ENCODE data around the gene ABCA5. TPM values are rescaled to one million over a fixed set of nuclear protein-coding genes. Genes with fewer than 3 reads are reported as not detected.

Gene ABCA5
- total RNA-seq, 4 donors from 2014 or later, result 48.9 to 211 (median 62.9) TPM

- DNase-seq (ENCODE audit: low spot score in 2 of 2), result no peak
- TF ChIP-seq POLR2AphosphoS5 (IDR thresholded peaks at IDR 0.05), result no peak
- no peak for TF ChIP-seq EP300 (IDR thresholded peaks at IDR 0.05)
- TF ChIP-seq, protein P1, sequence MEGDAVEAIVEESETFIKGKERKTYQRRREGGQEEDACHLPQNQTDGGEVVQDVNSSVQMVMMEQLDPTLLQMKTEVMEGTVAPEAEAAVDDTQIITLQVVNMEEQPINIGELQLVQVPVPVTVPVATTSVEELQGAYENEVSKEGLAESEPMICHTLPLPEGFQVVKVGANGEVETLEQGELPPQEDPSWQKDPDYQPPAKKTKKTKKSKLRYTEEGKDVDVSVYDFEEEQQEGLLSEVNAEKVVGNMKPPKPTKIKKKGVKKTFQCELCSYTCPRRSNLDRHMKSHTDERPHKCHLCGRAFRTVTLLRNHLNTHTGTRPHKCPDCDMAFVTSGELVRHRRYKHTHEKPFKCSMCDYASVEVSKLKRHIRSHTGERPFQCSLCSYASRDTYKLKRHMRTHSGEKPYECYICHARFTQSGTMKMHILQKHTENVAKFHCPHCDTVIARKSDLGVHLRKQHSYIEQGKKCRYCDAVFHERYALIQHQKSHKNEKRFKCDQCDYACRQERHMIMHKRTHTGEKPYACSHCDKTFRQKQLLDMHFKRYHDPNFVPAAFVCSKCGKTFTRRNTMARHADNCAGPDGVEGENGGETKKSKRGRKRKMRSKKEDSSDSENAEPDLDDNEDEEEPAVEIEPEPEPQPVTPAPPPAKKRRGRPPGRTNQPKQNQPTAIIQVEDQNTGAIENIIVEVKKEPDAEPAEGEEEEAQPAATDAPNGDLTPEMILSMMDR (IDR thresholded peaks at IDR 0.05), result no peak
- no peak for TF ChIP-seq POLR2A (IDR thresholded peaks at IDR 0.05)
- no peak overlapping the region for H3K4me3 ChIP-seq
- no peaks in the 10 kb centered on the region for H3K36me3 ChIP-seq
- H3K4me1 ChIP-seq, result no peaks in the 10 kb centered on the region
- H3K27me3 ChIP-seq, result no peaks in the 10 kb centered on the region
- no peak overlapping the region for H3K27ac ChIP-seq
- H3K9me3 ChIP-seq, result no peaks in the 10 kb centered on the region
- 62% methylated on average over 3 of the region's 3 CpGs for WGBS
These were observed 13.0 kb upstream of the ABCA5 start for GRCh38 chr17:69339937-69340336.

GRCh38 chr17:69336996-69337395 is 10.1 kb upstream of the ABCA5 start:
- Histone ChIP-seq H3K36me3 (no peaks in the 10 kb centered on the region), H3K27ac (no peak overlapping the region), H3K9me3 (no peaks in the 10 kb centered on the region), H3K27me3 (no peaks in the 10 kb centered on the region), H3K4me3 (no peak overlapping the region), H3K4me1 (no peaks in the 10 kb centered on the region)
- TF ChIP-seq POLR2AphosphoS5 (IDR thresholded peaks at IDR 0.05), result no peak
- TF ChIP-seq EP300 (IDR thresholded peaks at IDR 0.05), result no peak
- TF ChIP-seq POLR2A (IDR thresholded peaks at IDR 0.05), result no peak
- TF ChIP-seq, protein P1 (IDR thresholded peaks at IDR 0.05), result no peak
- 77% methylated on average over 1 of the region's 1 CpG for WGBS
- no peak for DNase-seq (ENCODE audit: low spot score in 2 of 2)

GRCh38 chr17:69336580-69336979 is 9.6 kb upstream of the ABCA5 start:
- H3K27me3 ChIP-seq, result no peaks in the 10 kb centered on the region

DNA sequence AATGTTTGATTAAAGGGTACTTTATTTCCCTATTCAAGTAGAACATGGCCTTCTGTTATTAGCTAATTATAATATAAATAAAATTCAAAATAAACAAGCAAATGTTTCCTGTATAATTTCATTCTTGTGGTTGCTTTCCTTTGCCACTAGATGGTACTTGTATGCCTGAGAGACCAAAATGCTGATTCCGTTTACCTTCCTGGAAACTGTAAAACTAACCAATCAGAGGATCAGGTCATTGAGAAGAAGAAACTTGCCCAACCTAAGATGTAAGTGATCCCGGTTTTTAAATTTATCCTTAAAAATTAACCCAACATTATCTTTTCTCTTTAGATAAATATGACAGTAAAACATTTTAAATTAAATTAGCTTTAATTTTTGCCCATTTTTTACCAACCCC is 8.1 kb upstream of the ABCA5 start:
- WGBS, result 22% methylated on average over 2 of the region's 2 CpGs
- TF ChIP-seq POLR2A (IDR thresholded peaks at IDR 0.05), result no peak
- TF ChIP-seq, protein P1 (IDR thresholded peaks at IDR 0.05), result peak in 1 of 2 donors; percentile 34
- no peak for DNase-seq (ENCODE audit: low spot score in 2 of 2)

More at GRCh38 chr17:69336580-69336979, 9.6 kb upstream of the ABCA5 start:
- Histone ChIP-seq H3K4me3 (no peak overlapping the region), H3K27ac (no peak overlapping the region), H3K36me3 (no peaks in the 10 kb centered on the region), H3K9me3 (no peaks in the 10 kb centered on the region), H3K4me1 (no peaks in the 10 kb centered on the region)
- TF ChIP-seq, protein P1 (IDR thresholded peaks at IDR 0.05), result no peak
- DNase-seq (ENCODE audit: low spot score in 2 of 2), result no peak

GRCh38 chr17:69333561-69333960 is 6.6 kb upstream of the ABCA5 start:
- no peak for TF ChIP-seq POLR2AphosphoS5 (IDR thresholded peaks at IDR 0.05)
- no peak for TF ChIP-seq EP300 (IDR thresholded peaks at IDR 0.05)
- TF ChIP-seq, protein P1 (IDR thresholded peaks at IDR 0.05), result no peak
- no peak for TF ChIP-seq POLR2A (IDR thresholded peaks at IDR 0.05)
- Histone ChIP-seq H3K9me3 (no peaks in the 10 kb centered on the region), H3K4me3 (no peak overlapping the region), H3K36me3 (no peaks in the 10 kb centered on the region), H3K27me3 (no peaks in the 10 kb centered on the region), H3K4me1 (no peaks in the 10 kb centered on the region), H3K27ac (no peak overlapping the region)
- no peak for DNase-seq (ENCODE audit: low spot score in 2 of 2)

More for the DNA sequence above, 8.1 kb upstream of the ABCA5 start:
- Histone ChIP-seq H3K36me3 (no peaks in the 10 kb centered on the region), H3K27me3 (no peaks in the 10 kb centered on the region), H3K9me3 (no peaks in the 10 kb centered on the region), H3K4me3 (no peak overlapping the region), H3K27ac (no peak overlapping the region), H3K4me1 (no peaks in the 10 kb centered on the region)

Measured in suprapubic skin (tissue), 4 donors.